Stimulated activated CD4-positive, alpha-beta T cell treated with anti-CD3 and anti-CD28 coated beads, Interleukin-4, amount 100 ng/mL, for 4 hours (primary cell): ENCODE measurements around the gene ST3GAL4.
A peak's percentile ranks its signal among the peaks of the same experiment; 100 is the strongest.
"Not testable (repeated sequence)": the region's sequence is repeated elsewhere in the genome, so short reads cannot be mapped to it uniquely, and the experiment has no call there.

Experiments
- DNase-seq, 2 experiments: peaks; one replicate each; pipeline ENCODE4 v3.0.0-alpha.2; 2020

ST3GAL4 gene

GRCh38 chr11:126355324-126355925, at the start of gene ST3GAL4:
Gene ST3GAL4 (plus strand): TSS chr11:126355686. CDS start chr11:126406156, 50,470 bp downstream.
- DNase-seq, result peak; percentile 66 to 74

GRCh38 chr11:126305699-126306098, 49.8 kb upstream of the ST3GAL4 start:
- DNase-seq, result peak in 1 of 2 experiments; percentile 22

GRCh38 chr11:126307706-126308105, 47.8 kb upstream of the ST3GAL4 start:
- no peak for DNase-seq

- DNase-seq, result no peak
These were observed 47.2 kb upstream of the ST3GAL4 start for GRCh38 chr11:126308271-126308671.

GRCh38 chr11:126308771-126309170, 46.7 kb upstream of the ST3GAL4 start:
- DNase-seq, result not testable (repeated sequence)

GRCh38 chr11:126310200-126310991, 45.1 kb upstream of the ST3GAL4 start:
- DNase-seq, result peak; percentile 37 to 49

- DNase-seq, result no peak
These were observed 44.5 kb upstream of the ST3GAL4 start for GRCh38 chr11:126310992-126311310.

GRCh38 chr11:126311401-126312291, 43.8 kb upstream of the ST3GAL4 start:
- DNase-seq, result no peak

- DNase-seq, result no peak
These were observed 42.5 kb upstream of the ST3GAL4 start for GRCh38 chr11:126312961-126313360.

- DNase-seq, result no peak
These were observed 41.7 kb upstream of the ST3GAL4 start for GRCh38 chr11:126313826-126314225.

- DNase-seq, result no peak
These were observed 38.1 kb upstream of the ST3GAL4 start for GRCh38 chr11:126317432-126317755.

- DNase-seq, result no peak
These were observed 37.5 kb upstream of the ST3GAL4 start for GRCh38 chr11:126317756-126318573.

GRCh38 chr11:126318574-126319373, 36.7 kb upstream of the ST3GAL4 start:
- DNase-seq, result no peak

- no peak for DNase-seq
These were observed 36.1 kb upstream of the ST3GAL4 start for GRCh38 chr11:126319374-126319740.

- DNase-seq, result no peak
These were observed 32.5 kb upstream of the ST3GAL4 start for GRCh38 chr11:126322996-126323395.

GRCh38 chr11:126327281-126328000, 28.0 kb upstream of the ST3GAL4 start:
- no peak for DNase-seq

GRCh38 chr11:126328001-126328390, 27.5 kb upstream of the ST3GAL4 start:
- DNase-seq, result no peak

- no peak for DNase-seq
These were observed 27.0 kb upstream of the ST3GAL4 start for GRCh38 chr11:126328444-126328843.

- no peak for DNase-seq
These were observed 26.4 kb upstream of the ST3GAL4 start for GRCh38 chr11:126328938-126329643.

- no peak for DNase-seq
These were observed 25.8 kb upstream of the ST3GAL4 start for GRCh38 chr11:126329644-126330211.
